NCI-H1436 treated with DMSO at 0.1 percent for 48 hours (cell line): Measurements from ENCODE around the gene KIRREL2.
"Not testable (repeated sequence)": the region's sequence is repeated elsewhere in the genome, so short reads cannot be mapped to it uniquely, and the experiment has no call there.

Experiments
- DNase-seq: peaks from one replicate; lab custom pipeline; 2025; lab: John Stamatoyannopoulos, UW

KIRREL2 gene

DNA sequence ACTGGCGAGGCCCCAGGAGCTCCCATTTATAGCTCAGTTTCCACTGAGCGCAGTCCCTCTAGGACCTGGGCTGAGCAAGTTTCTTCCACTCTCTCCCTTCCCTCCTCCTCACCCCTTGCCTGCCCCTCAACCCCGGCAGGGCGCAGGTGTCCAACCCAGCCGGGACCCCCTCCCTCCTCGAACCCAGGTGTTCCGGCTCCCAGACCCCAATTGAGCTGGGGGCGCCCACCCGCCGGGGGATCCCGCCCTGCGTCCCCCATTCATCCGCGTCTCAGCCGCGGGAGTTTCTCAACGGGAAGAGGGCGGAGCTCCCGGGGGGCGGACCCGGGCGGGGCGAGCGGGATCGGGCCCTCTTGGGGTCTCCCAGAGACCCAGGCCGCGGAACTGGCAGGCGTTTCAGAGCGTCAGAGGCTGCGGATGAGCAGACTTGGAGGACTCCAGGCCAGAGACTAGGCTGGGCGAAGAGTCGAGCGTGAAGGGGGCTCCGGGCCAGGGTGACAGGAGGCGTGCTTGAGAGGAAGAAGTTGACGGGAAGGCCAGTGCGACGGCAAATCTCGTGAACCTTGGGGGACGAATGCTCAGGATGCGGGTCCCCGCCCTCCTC, at the start of gene KIRREL2:
Gene KIRREL2, plus strand, starts transcription at position 366 of the 604 bp plus-strand sequence. Its CDS starts 209 bp downstream, at position 575.
- DNase-seq, result no peak

DNA sequence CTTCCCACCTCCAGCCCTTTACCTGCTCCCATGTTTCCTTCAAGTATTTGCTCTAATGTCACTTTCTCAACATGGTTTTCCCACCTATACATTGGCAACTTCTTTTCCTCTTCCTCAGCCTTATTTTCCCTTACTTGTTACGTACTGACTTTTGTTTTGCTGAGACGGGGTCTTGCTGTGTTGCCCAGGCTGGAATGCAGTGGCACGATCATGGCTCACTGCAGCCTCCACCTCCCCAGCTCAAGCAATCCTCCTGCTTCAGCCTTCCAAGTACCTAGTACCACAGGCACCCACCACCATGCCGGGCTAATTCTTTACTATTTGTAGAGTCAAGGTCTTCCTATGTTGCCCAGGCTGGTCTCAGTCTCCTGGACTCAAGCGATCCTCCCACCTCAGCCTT, 49.1 kb upstream of the KIRREL2 start:
- DNase-seq, result no peak

- DNase-seq, result no peak
Measured at GRCh38 chr19:35811317-35812219, 45.1 kb upstream of the KIRREL2 start.

- no peak for DNase-seq
Measured at GRCh38 chr19:35812220-35813042, 44.3 kb upstream of the KIRREL2 start, which contains the start of gene PRODH2. Gene PRODH2 (minus strand): TSS chr19:35812845. CDS start chr19:35812805, 40 bp downstream.

- no peak for DNase-seq
Measured at GRCh38 chr19:35813043-35813890, 43.4 kb upstream of the KIRREL2 start.

GRCh38 chr19:35816262-35816661, 40.4 kb upstream of the KIRREL2 start:
- no peak for DNase-seq

- no peak for DNase-seq
Measured at GRCh38 chr19:35816846-35817245, 39.9 kb upstream of the KIRREL2 start.

DNA sequence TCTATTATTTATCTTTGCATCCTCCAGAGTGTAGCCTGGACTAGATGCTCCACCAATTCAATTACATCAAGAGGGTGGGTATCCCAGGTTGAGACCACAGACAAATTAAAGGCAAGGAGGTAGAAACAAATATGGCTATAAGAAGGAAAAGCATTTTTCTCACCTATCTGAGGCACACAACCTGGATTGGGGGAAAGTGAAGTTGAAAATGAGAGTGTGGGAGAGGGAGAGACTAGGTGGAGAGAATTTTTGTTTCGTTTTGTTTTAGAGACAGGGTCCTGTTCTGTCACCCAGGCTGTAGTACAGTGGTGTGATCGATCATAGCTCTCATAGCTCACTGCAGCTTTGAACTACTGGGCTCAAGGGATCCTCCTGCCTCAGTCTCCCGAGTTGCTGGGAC, 38.3 kb upstream of the KIRREL2 start:
- DNase-seq, result no peak

GRCh38 chr19:35822579-35822978, 34.1 kb upstream of the KIRREL2 start:
- no peak for DNase-seq

DNA sequence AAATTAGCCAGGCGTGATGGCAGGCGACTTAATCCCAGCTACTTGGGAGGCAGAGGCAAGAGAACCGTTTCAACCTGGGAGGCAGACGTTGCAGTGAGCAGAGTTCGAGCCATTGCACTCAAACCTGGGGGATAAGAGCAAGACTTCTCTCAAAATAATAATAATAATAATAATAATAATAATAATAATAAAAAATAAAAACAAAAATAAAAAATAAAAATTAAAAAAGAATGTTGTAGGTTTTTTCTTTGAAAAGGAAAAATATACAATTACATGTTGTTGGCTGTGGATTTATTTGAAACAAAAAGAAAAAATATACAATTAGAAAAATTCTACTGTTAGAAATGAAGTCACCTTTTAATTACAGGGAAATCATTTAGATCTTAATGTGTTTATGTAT, 32.6 kb upstream of the KIRREL2 start:
- DNase-seq, result no peak

GRCh38 chr19:35828692-35829301, 27.9 kb upstream of the KIRREL2 start:
- no peak for DNase-seq

GRCh38 chr19:35830986-35831385, 25.7 kb upstream of the KIRREL2 start:
- no peak for DNase-seq

GRCh38 chr19:35832054-35832453, 24.7 kb upstream of the KIRREL2 start:
- DNase-seq, result no peak

DNA sequence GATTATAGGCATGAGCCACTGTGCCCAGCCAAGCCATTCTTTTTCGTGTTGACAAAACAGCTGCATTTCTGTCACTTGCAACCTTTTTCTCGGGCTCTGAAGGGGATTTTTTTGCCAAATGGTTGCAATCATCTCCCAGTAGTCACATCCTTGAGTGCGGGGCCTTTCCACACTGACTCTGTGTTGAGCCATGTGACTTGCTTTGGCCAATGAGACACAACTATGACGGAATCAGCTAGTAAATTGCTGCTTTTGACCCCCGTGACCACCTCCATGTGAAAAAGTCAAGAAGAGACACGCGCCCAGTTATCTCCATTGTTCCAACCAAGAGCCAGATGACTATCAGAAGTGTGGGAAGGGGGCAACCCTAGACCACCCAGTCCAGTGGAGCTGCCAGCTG, 22.7 kb upstream of the KIRREL2 start:
- DNase-seq, result no peak

DNA sequence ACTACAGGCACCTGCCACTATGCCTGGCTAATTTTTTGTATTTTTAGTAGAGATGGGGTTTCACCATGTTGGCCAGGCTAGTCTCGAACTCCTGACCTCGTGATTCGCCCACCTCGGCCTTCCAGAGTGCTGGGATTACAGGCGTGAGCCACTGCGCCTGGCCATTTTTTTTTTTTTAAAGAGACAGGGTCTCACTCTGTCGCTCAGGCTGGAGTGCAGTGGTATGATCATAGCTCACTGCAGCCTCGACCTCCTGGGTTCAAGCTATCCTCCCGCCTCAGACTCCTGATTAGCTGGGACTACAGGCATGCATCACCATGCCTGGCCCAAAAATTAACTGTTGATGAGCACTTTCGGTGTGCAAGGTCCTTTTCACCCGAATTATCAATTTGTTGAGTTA, 20.6 kb upstream of the KIRREL2 start:
- DNase-seq, result not testable (repeated sequence)

DNA sequence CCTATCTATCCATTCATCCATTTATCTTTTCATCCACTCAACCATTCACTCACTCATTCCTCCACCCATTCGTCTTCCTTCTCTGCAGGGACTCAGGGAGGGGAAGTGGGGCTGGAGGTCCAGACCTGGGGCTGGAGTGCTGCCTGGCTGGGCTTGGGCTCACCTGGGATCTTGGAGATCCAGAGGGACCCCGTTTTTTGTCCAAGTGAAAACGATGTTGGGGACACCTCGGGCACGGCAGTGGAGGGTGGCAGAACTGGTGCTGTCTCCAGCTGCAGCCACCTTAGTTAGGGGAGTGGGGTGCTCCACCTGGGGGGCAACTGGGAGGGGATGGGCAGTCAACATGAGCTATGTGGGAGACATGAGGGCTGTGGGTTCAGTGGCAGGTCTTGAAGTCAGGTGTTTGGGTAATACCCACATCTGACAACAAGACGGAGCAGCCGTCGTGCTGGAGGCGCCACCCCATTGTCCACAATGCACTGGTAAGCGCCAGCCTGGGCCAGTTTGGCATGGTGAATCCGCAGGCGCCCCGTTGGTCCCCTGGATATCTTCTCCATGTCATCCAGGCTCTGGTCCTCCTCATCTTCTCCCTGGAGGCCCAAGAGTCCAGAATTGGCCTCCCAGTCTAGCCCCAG, 14.6 kb upstream of the KIRREL2 start:
- DNase-seq, result no peak

GRCh38 chr19:35842666-35843272, 13.9 kb upstream of the KIRREL2 start:
- DNase-seq, result no peak

- DNase-seq, result no peak
Measured at GRCh38 chr19:35843676-35844481, 12.8 kb upstream of the KIRREL2 start.
